ENCODE data around the gene ARL4C.
A peak's percentile ranks its signal among the peaks of the same experiment; 100 is the strongest.

The ARL4C gene

DNA sequence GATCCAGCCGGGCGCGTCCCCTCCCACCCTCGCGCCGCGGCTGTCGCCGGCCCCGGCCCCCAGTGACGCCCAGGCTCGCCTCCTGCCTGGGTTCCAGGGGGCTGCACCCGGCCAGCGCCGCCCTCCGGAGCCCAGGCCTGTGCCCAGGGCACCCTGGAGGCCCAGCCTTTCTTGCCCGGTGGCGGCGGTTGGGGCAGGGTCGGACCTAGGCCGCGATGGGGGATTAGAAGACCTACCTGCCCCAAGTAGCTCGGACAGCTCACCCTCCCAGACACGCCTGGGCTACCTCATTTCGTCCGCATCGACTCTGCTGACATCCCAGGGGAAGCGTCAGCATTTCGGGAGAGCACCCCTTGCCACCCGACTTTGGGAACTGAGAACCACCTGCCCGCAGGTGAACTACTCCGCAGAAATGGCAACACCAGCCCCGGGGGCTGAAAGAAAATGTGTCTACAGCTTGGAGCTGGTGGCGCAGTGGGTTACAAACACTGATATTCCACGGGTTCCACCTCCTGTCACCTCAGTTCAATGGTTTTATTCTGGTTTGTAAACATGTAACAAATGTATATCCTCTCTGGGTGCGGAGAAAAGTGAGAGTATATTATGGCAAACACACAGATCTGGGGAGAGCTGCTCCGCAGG lies 834 bp upstream of the ARL4C start:
- DNase-seq, result no peak

DNA sequence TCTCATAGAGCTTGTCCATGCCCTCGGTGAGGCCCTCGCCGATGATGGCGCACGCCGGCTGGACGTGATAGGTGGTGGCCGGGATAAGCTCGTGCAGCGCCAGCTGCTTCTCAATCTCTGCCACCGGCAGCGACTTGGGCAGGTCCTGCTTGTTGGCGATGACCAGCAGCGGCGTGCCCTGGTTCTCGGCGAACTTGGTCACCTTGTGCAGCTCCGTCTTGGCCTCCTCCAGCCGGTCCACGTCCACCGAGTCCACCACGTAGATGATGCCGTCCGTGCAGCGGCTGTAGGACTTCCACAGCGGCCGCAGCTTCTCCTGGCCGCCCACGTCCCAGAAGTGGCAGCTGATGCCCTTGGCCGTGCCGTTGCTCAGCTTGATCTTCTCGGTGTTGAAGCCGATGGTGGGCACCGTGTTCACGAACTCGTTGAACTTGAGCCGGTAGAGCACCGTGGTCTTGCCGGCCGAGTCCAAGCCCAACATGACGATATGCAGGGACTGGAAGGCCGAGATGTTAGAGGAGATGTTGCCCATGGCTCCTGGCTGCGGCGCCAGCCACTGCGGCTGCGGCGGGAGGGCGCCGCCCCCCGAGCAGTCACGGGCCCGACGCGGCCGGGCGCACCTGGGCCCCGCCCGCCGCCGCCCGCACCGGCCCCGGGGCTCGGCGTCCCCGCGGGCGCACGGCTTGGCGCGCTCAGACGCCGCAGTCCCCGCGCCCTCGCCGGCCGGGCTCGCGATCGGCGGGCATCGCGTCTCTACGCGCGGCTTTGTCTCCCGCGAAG lies 636 bp downstream of the ARL4C start:
- peak in 2 of 14 donors; percentile 43 to 63 for DNase-seq

DNA sequence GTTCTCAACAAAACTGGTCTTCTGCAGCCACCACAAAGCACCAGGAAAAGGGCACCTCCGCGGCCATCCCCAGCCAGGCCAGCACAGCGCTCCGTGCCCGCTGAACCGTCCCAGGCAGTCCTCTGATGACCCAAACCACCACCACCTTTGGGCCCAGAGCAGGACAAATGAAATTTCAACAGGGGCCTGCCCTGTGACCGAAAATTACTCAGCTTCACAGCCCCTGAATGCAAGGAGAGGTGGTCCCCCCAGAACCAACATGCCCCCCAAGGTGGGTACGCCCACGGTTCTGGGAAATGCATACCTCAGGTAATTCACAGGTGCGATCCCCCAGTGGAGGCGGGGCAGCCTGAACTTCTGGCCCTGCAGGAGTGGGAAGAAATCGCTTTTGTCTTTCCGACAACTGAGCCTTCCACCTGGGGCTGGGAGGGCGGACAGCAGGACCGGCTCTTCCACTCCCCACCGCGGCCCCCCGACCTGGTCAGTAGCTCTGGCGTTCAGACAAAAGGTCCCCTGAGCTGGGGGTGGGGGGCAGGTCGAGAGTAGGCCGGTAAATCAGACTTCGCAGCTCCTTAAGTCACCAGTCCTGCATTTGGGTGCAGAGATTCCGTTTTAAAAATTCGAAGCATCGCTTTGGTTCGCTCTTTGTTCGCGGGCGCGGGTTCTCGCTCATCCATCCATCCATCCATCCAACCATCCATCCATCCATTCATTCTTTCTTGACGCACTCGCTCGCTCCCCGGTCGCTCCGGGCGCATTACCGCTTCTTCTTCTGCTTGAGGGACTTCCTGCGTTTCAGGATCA lies 1.4 kb downstream of the ARL4C start:
- peak in 1 of 14 donors; percentile 53 for DNase-seq

DNA sequence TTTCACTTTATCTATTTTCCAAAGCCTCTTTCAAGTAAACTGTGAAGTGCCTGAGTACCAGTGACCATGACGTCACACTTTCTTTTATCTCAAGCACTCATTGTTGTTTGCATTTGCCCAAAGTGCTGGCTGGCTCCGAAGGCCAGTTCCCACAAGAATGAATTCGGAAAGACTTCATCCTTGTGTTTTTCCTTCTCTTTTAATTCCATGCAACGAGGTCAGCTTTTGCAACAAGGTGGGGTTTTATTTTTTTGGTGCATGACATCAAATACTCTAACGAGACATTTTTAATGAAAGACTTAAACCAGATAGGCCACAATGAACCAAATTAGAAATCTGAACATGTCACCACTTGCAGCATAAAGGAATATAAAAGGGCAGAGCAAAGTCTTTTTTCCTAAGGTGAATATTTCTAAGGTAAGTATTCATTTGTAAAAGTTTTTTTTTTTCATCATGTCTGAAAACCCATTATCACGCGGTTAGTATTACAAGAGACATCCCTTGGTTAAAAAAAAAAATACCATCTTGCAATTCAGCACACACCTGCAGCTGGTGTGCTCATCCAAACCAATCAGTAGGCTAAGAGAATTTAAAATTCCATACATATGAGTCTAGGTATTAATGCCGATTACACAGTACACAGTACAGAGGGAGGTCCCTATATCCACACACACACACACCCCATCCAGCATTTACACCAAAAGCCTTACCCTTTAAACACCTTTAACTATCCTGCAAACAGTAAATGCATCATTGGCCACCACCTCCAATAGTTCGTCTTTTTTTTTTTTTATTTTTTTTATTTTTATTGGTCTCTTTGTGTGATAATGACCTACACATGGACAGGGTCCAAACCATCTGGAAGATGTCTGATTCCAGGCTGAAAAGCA lies 2.3 kb downstream of the ARL4C start:
- DNase-seq, result peak in 1 of 14 donors; percentile 53

DNA sequence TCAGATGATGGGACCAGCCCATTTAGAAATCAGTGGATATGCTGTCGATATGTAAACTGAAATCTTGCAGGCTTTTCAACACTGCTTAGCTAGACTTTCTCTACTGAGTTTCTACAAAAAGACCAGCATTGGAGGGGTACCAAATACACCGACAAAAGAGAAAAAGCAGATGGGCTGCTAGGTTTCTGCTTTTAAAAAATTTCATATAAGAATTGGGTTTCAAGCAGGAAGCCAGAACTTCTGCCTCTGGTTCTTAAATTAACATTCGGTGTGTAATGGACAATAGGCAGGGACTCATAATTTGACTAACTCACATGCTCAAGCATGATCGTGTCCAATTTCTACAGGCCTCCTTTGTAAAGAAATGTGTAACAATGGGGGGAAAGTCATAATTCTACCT lies 3.1 kb downstream of the ARL4C start:
- no peak for DNase-seq

DNA sequence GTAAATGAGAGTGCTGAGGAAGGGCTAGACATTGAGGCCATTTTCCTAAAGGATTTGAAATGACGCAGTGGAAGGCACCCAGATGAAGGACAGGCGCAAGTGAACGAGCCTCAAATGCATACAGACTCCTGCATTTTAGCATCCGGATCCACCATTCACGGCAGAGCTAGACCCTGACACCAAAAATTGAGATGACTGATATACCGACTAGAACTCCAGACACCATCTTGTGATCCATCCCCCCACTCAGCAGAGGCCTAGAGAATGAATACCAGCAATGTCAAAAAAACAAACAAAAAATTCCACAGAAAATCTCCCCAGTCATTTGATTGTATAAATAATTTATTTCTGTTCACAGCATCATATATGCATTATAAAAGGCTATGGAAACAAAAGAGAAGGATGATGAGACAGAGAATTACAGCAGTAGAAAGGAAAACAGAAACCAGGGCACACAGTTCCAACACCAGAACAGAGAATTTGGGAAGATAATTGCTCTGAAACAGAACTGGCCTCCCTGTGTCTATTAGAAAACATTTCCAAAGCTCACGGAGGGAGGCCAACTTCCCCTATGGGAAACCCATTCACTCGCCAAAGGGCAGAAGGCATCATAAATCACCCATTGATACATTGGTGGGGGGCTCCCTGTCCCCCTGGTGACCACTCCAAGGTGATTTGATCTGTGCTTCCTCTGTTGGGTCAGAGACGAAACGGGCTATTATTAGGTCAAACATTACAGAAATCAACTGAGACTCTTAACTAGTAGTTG lies 4.0 kb downstream of the ARL4C start:
- no peak for DNase-seq

DNA sequence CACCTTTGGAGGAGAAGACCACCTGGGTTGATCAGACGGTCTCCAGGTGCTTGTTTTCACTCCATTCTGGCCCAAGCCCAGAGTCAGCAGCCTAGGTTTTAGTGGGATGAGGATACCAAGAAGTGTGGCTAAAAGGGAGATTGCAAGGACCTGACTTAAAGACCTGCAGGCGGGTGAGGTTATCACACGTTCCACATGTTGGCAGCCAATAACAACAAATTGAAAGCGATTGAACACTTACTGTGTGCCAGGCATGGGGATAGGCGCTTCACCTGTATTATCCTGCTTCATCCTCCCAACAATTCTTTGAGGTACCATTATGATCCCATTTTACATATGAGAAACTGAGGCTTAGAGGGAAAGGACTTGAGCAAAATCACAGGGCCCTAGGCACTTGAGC lies 5.0 kb downstream of the ARL4C start:
- no peak for DNase-seq

DNA sequence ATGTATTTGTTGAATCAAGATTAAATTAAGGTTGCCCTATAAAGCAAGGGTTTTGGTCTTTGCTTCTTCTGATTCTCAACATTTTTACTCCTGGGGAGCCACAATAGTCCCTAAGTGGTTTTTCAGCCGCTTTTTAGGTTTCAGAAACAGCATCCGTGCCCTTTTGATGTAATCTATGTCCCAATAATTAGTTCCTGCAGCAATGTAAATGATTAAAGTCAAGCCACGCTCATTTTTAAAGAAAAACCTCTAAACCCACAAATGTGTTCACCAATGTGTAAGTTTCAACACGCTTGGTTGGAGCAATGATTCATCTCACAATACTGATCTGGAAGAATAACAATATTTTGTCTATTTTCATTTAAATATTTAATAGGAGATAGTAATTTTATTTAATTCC lies 5.6 kb downstream of the ARL4C start:
- no peak for DNase-seq

DNA sequence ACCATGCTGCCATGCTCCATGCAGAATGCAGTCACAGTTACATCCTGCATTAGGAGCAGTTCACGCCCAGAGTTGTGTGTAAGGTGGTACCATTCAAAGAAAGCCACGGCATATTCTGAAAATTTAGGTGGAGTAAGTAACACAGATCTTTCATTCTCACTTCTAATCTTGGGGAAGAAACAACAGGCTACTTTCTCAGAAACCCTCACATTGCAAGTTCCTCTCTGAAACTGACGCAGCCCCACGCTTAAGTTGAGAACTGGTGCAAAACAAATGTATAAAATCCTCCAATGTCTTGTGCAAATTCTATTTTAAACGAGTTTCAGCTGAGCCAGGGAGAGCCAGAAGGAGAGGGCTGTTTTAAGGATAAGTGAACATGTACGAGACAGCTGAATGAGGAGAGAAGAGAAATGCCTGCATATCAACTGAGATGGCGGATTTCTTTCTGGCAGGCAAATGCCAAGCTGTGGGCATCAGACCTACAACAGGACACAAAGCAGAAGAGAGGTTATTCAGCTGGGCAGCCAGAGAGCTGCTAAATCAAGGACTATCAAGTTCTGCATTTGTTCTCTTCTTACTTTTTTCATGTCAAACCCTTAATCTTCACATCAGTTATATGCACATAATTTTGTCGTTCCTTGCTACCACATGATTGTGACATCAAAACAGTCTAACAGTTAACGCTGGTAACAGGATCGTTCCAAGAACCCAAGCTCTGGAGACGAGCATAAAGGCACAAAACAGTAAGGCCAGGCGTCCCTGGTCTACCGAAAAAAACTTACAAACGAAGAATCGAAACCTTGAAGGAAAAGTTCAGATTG lies 6.4 kb downstream of the ARL4C start:
- DNase-seq, result no peak

DNA sequence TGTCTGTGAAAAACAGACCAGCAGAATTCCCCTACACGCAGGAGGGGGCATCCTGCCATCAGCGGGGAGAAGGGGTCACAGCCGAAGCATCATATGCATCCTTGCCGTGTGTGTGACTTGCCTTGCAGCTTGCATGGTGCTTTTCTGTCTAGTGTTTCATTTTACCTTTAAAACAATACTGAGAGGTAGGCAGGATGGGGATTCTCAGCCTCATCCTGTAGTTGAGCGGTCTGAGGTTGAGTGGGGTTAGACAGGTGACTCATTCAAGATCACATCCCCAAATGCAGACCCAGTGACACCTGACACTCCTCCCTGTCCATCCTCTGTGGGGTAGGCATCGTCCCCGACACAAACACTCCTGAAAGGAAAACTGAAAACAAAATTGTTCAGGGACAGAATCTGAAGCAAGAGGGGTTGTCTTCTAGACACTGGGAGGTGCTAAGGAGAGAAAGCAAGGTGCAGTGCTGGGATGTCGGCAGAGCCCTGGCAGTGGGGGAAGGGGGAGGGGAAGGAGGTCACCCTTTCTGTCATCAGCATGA lies 7.9 kb downstream of the ARL4C start:
- no peak for DNase-seq

DNA sequence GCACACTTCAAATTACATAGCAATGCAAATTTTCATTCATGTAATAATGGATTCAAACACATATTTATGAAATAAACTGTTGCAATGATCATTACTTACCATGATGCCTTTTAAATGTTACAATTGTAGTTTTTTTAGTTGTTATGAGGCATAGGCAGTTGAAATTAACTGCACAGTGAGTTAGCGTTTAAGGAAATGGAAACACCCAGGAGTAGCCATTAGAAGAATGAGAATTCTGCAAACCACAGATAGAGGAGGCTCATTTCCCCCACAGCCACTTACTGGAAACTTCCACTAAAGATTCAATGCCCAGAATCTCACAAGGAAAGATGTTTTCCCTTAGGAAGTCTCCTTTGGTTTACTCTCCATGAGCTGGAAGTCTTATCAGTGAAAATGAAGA lies 8.4 kb downstream of the ARL4C start:
- DNase-seq, result no peak

DNA sequence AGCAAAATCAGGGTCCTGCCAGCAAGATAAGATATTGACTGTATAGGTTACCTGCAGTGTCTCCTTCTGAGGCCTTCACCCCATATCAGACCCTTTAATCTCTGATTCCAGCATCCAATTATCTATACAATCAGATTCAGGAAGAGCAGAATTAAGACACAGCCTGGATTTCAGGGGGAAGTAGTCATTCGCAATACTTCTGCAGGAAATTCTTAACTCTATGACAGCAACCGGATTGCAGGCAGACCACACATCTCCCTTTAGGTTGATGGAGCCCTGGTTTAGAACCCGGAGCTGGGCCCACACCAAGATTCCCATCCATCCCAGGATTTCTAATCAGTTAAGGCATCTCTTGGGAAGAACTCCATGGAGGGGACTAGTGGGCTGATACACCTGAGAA lies 9.5 kb downstream of the ARL4C start:
- DNase-seq, result no peak

DNA sequence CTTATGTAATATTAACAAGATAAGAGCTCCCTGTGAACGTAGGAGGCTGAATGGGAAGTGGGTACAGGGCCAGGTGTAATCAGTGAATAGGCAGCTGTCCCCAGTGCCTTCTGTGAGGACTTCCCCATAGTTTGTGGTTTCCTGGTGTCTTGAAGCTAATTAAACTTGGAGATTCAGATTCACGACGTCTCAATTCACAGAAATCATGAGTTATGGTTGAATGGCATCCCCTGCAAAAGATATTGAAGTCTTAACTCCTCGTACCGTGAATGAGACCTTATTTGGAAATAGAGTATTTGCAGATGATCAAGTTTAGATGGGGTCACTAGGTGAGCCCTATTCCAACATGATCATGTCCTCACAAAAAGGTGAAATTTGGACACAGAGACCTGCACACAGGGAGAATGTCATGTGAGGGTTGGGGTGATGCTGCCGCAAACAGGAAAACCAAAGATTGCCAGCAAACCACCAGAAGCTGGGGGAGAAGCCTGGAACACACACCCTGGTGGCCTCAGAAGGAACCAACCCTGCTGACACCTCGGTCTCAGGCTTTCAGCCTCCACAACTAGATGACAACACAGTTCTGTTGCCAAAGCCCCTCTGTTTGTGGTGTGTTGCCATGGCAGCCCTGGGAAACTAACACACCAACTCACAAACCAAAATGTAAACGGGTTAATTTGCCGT lies 13.2 kb downstream of the ARL4C start:
- no peak for DNase-seq

DNA sequence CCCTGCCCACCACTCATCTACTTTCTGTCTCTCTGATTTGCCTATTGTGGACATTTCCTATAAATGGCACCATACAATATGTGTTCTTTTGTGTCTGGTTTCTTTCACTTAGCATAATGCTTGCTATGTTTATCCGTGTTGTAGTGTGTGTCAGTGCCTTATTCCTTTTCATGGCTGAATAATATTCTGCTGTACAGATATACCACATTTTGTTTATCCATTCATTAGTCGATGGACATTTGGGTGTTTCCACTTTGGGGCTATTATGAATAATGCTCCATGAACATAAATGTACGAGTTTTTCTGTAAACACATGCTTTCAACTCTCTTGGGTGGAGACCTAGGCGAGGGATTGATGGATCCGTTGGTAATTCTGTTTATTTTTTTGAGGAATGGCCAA lies 15.6 kb downstream of the ARL4C start:
- DNase-seq, result no peak

DNA sequence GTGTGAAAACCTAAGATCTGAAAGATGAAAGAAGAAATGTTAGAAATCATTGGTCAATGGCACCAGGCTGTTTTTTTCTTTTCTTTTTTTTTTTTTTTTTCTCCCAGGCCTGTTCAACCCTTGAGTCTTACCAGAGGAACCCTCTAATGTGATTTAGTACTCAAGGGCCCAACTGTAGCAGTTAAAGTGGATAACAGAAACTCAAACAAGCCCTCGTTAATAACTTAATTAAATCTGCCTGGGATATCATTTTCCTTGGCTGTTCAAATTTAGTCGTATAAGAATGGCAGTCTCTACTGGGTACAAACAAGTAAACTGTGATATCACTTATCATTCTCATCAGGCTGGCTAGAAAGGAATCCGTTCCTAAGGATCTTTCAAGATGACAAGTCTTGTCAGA lies 16.5 kb downstream of the ARL4C start:
- DNase-seq, result no peak

DNA sequence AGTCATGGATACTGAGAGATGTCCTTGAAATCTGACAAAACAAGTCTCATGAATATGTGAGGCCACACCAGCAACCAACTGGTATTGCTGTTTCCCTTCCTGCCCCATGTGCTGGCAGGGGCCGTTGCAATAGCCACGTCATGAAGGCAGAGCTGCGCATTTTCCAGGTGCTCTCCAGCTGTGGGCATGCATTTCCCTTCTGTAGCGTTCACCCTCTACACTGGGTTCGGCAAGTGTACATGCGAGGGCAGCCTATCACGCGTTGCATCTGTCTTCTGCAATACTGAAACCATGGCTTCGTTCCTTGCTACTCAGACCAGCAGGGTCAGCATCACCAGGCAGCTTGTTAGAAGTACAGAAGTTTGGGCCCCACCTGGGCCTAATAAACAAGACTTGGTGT lies 17.4 kb downstream of the ARL4C start:
- no peak for DNase-seq

DNA sequence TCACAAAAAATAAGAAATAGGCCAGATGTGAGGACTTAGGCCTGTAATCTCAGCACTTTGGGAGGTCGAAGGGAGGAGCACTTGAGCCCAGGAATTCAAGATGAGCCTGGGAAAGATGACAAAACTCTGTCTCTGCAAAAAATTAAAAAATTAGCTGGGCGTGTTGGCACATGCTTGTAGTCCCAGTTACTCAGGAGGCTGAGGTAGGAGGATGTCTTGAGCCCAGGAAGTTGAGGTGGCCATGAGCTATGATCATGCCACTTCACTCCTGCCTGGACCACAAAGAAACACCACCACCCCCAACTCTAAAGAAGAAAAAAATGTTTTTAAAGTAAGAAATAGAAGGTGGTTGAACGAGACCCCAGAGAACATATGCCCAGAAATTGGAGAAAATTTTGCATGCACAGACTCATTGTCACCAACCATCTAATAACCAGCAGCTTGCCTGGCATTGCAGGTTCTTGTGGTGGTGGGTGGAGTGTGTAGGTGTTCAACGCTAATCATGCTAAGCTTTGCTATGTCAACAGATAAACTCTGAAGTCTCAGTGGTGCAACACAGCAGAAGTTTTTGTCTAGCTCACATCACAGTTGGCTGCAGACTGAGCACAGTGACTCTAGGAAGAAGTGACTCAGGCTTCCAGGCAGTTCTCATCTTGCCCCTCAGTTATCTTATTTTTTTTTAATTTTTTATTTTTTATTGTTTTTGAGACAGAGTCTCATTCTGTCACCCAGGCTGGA lies 18.6 kb downstream of the ARL4C start:
- no peak for DNase-seq

DNA sequence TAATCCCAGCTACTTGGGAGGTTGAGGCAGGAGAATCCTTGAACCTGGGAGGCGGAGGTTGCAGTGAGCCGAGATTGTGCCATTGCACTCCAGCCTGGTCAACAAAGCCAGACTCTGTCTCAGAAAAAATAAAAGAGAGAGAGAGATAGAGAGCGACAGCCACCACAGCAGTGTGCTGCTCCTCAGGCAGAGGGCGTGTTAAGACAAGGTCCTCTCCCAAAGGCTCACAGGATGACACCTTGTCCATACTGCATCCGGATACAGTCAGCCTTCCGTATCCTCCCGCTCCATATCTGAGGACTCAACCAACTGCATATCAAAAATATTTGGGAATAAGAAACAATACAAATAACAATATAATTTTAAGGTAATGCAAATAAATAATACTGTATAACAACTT lies 20.1 kb downstream of the ARL4C start:
- no peak for DNase-seq

DNA sequence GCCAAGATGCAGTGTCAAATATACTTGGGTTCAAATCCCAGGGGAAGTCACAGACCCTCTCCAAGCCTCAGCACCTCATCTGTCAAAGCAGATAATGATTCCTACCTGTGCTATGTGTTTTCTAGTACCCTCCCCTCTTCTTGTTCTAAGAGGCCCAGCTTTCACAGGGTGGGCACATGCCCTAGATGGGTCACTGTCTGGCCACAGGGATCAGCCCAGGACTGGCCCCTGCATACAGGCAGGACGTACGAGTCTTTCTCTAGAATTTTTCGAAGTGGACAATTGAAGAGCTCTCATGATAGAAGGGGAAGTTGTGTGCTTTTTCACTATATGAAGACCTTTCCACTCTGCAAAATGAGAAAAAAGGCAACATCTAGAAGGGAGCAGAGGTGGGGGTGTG lies 22.2 kb downstream of the ARL4C start:
- DNase-seq, result no peak

Data from C1 segment of cervical spinal cord (tissue), 14 donors.